ENCODE measurements around the gene PDE4D. TPM values are rescaled to one million over a fixed set of nuclear protein-coding genes. Genes with fewer than 3 reads are reported as not detected.

Gene PDE4D
- total and polyA plus RNA-seq, 2 of the 4 experiments (the other 2 are of a cell fraction), result 1.4 to 7.9 TPM

- Histone ChIP-seq H3K9me3 (ENCODE audit: control insufficient read depth, insufficient read depth, low read length) (no peaks in the 10 kb centered on the region), H2AFZ (replicated peaks; ENCODE audit: low read length, poor library complexity) (no peak overlapping the region), H3K79me1 (ENCODE audit: low read depth in 1 of 2, low read length in 2 of 2) (peaks cover 0 to 22% of the 10 kb centered on the region in 2 experiments; a peak in 3 of 4 replicates), H3K4ac (ENCODE audit: low read depth, low read length) (no peak overlapping the region), H4K91ac (ENCODE audit: insufficient read depth, low read depth, low read length) (no peak overlapping the region), H4K20me1 (ENCODE audit: insufficient read depth, low read length) (no peaks in the 10 kb centered on the region; the same call in 1 of the 2 replicates), H2AK5ac (ENCODE audit: low read depth, low read length) (no peak overlapping the region), H3K27me3 (ENCODE audit: control insufficient read depth, insufficient read depth, low read length) (no peaks in the 10 kb centered on the region), H3K18ac (ENCODE audit: low read depth, low read length) (no peak overlapping the region), H3K14ac (replicated peaks; ENCODE audit: low read depth, low read length) (no peak overlapping the region), H3K9me1 (ENCODE audit: insufficient read depth, low read length) (no peaks in the 10 kb centered on the region; the same call in 1 of the 2 replicates), H3K56ac (ENCODE audit: extremely low read depth, insufficient read depth, low read length) (no peak overlapping the region), H3K23ac (ENCODE audit: low read depth, low read length) (no peak overlapping the region), H2AK9ac (replicated peaks; ENCODE audit: low read depth, low read length, poor library complexity) (no peak overlapping the region), H3K36me3 (ENCODE audit: control insufficient read depth, insufficient read depth, low read length) (peaks cover 25% of the 10 kb centered on the region), H4K5ac (ENCODE audit: low read depth, low read length) (no peak overlapping the region), H2BK120ac (ENCODE audit: low read depth, low read length) (no peak overlapping the region), H2BK15ac (ENCODE audit: low read depth, low read length) (no peak overlapping the region), H3K4me2 (ENCODE audit: low read depth, low read length) (no peak overlapping the region), H3K4me3 (ENCODE audit: insufficient read depth, low read depth, low read length) (no peak overlapping the region), H3K4me1 (ENCODE audit: control insufficient read depth, insufficient read depth, low read length) (peaks cover 2% of the 10 kb centered on the region; the same call in 1 of the 2 replicates), H3K9ac (ENCODE audit: low read depth, low read length) (no peak overlapping the region), H2BK5ac (ENCODE audit: low read depth, low read length, poor library complexity, severe bottlenecking) (no peak overlapping the region), H3K27ac (ENCODE audit: insufficient read depth, low read length) (no peak overlapping the region), H2BK20ac (ENCODE audit: low read depth, low read length) (no peak overlapping the region), H4K8ac (ENCODE audit: low read depth in 2 of 2, low read length in 2 of 2) (no peak overlapping the region)
- ATAC-seq (ENCODE audit: low read depth) (no peak), DNase-seq (no peak)
- TF ChIP-seq BHLHE40 (IDR thresholded peaks at IDR 0.05; ENCODE audit: low read depth, low read length) (no peak), RCOR1 (IDR thresholded peaks at IDR 0.05; ENCODE audit: insufficient replicate concordance, low read length) (no peak), POLR2A (IDR thresholded peaks at IDR 0.05; ENCODE audit: low read depth, low read length) (no peak), MAFK (IDR thresholded peaks at IDR 0.05; ENCODE audit: low read depth, low read length) (no peak), USF2 (IDR thresholded peaks at IDR 0.05; ENCODE audit: low read depth, low read length) (no peak), CEBPB (IDR thresholded peaks at IDR 0.05; ENCODE audit: low read depth, low read length) (no peak), NFE2L2 (IDR thresholded peaks at IDR 0.05; ENCODE audit: low read depth, low read length) (no peak), MAZ (IDR thresholded peaks at IDR 0.05; ENCODE audit: borderline replicate concordance, low read depth, low read length) (no peak), FOS (IDR thresholded peaks at IDR 0.05; ENCODE audit: low read depth, low read length) (no peak), MXI1 (IDR thresholded peaks at IDR 0.05; ENCODE audit: borderline replicate concordance, low read depth, low read length) (no peak), RFX5 (IDR thresholded peaks at IDR 0.05; ENCODE audit: low read depth, low read length) (no peak), SMC3 (IDR thresholded peaks at IDR 0.05; ENCODE audit: low read depth, low read length) (no peak), CHD1 (IDR thresholded peaks at IDR 0.05; ENCODE audit: low read depth, low read length) (no peak), RAD21 (IDR thresholded peaks at IDR 0.05; ENCODE audit: low read length) (no peak)
- TF ChIP-seq, protein P1, sequence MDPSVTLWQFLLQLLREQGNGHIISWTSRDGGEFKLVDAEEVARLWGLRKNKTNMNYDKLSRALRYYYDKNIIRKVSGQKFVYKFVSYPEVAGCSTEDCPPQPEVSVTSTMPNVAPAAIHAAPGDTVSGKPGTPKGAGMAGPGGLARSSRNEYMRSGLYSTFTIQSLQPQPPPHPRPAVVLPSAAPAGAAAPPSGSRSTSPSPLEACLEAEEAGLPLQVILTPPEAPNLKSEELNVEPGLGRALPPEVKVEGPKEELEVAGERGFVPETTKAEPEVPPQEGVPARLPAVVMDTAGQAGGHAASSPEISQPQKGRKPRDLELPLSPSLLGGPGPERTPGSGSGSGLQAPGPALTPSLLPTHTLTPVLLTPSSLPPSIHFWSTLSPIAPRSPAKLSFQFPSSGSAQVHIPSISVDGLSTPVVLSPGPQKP (IDR thresholded peaks at IDR 0.05; ENCODE audit: borderline replicate concordance, low read depth, low read length), result no peak
- TF ChIP-seq, protein P2, sequence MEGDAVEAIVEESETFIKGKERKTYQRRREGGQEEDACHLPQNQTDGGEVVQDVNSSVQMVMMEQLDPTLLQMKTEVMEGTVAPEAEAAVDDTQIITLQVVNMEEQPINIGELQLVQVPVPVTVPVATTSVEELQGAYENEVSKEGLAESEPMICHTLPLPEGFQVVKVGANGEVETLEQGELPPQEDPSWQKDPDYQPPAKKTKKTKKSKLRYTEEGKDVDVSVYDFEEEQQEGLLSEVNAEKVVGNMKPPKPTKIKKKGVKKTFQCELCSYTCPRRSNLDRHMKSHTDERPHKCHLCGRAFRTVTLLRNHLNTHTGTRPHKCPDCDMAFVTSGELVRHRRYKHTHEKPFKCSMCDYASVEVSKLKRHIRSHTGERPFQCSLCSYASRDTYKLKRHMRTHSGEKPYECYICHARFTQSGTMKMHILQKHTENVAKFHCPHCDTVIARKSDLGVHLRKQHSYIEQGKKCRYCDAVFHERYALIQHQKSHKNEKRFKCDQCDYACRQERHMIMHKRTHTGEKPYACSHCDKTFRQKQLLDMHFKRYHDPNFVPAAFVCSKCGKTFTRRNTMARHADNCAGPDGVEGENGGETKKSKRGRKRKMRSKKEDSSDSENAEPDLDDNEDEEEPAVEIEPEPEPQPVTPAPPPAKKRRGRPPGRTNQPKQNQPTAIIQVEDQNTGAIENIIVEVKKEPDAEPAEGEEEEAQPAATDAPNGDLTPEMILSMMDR (conservative IDR thresholded peaks at IDR 0.05; ENCODE audit: low read depth, low read length), result no peak
- dilution Hi-C loops (cut with HindIII; ENCODE audit: low sequenced_read_pairs, unreplicated experiment) (no loop called here), intact Hi-C loops (cut with micrococcal nuclease) (no loop called here), in situ Hi-C loops (cut with MboI; ENCODE audit: low sequenced_read_pairs) (no loop called here)
- WGBS, 2 experiments (ENCODE audit: extremely low coverage in 2 of 2, insufficient read length in 1 of 2), result no CpG with 5 or more reads among the region's 2 CpGs
- POLR2A ChIA-PET (ENCODE audit: unreplicated experiment), result no interaction called here
- no TSS peak for BruUV-seq (replicated peaks)
- CTCF ChIA-PET, result no interaction called here
These were observed 904.6 kb downstream of the PDE4D start for GRCh38 chr5:58988938-58989337.

All from IMR-90 (cell line).